HepG2 (cell line): Measurements from ENCODE around the gene WNT7B. TPM values are rescaled to one million over a fixed set of nuclear protein-coding genes. Genes with fewer than 3 reads are reported as not detected.

ENCODE experiments used
- ATAC-seq: fragments of 200-7000 bp; cut with Tn5 transposase; 3 replicates; pipeline ENCODE4 v1.9.1; 2020; ENCODE audit warnings: mild to moderate bottlenecking, moderate library complexity
- BruUV-seq: library from RNA; stranded (reverse); fragments of 400-500 nt; replicated peaks from 2 replicates; lab custom pipeline; 2021; lab: Mats Ljungman, UMichigan
- CTCF ChIA-PET: fragments of 300-600 bp; formaldehyde crosslinking; extraction: SDS; loops from one replicate; lab custom pipeline; 2021; ENCODE audit warnings: low total read pairs, inconsistent platforms, low intra/inter-chr PET ratio; lab: Yijun Ruan, JAX
- POLR2A ChIA-PET: fragments of 350-600 bp; sonication (Branson Sonifier 250); formaldehyde crosslinking; loops from one replicate; lab custom pipeline; 2020; ENCODE audit warnings: antibody characterized with exemption, inconsistent platforms; lab: Yijun Ruan, JAX
- DNase-seq: peaks from one replicate; pipeline ENCODE4 v3.0.0-alpha.2; 2015; ENCODE audit warnings: low spot score
- FAIRE-seq: peaks from 3 replicates; lab custom pipeline; 2011; peaks lifted over from hg19 to GRCh38; lab: Jason Lieb, UNC
- H2AFZ ChIP-seq: one replicate; pipeline ENCODE4 v1.6.1; 2011; ENCODE audit warnings: low read length, inconsistent platforms
- H3K27ac ChIP-seq: fragments of 300-600 bp; 3 replicates; pipeline ENCODE4 v1.8.0; 2011; ENCODE audit warnings: mixed run types, mild to moderate bottlenecking, mixed read lengths, low read length, inconsistent platforms; ENCODE audit not compliant: insufficient read depth; ENCODE audit errors: extremely low read length
- H3K27me3 ChIP-seq, 2 experiments: fragments of 200-600 bp in 1 of 2; 2 replicates in 1 of 2; 3 replicates in 1 of 2; pipeline versions ENCODE4 v1.6.0 to v1.8.0; 2011; ENCODE audit warnings: low read length in 2 of 2, mild to moderate bottlenecking in 2 of 2, moderate library complexity in 2 of 2, inconsistent platforms in 1 of 2; ENCODE audit not compliant: insufficient read depth in 2 of 2, control insufficient read depth in 1 of 2
- H3K36me3 ChIP-seq, 2 experiments: fragments of 200-600 bp in 1 of 2; replicated peaks in 1 of 2; 2 replicates in 1 of 2; 3 replicates in 1 of 2; pipeline versions ENCODE4 v1.5.1 to v1.8.0; 2011; ENCODE audit warnings: low read length in 2 of 2, inconsistent platforms in 1 of 2; ENCODE audit not compliant: insufficient read depth in 2 of 2, control insufficient read depth in 1 of 2
- H3K4me1 ChIP-seq: 2 replicates; pipeline ENCODE4 v1.5.1; 2012; ENCODE audit warnings: low read length, inconsistent platforms; ENCODE audit not compliant: insufficient read depth
- H3K4me2 ChIP-seq: 2 replicates; pipeline ENCODE4 v1.6.0; 2011; ENCODE audit warnings: low read depth, low read length, inconsistent platforms
- H3K4me3 ChIP-seq, 3 experiments: fragments of 200-600 bp in 1 of 3; sonication (generic), shearing (Covaris generic) in 1 of 3; replicated peaks in 1 of 3; 2 replicates each; pipeline ENCODE4 v1.5.1; 2011 to 2016; ENCODE audit warnings: low read length in 3 of 3, inconsistent platforms in 2 of 3, low read depth in 2 of 3, mild to moderate bottlenecking in 2 of 3, control low read depth in 1 of 3, mixed read lengths in 1 of 3; ENCODE audit not compliant: insufficient read depth in 1 of 3
- H3K79me2 ChIP-seq: one replicate; pipeline ENCODE4 v1.6.1; 2011; ENCODE audit warnings: low read length, inconsistent platforms; ENCODE audit not compliant: insufficient read depth
- H3K9ac ChIP-seq: 2 replicates; pipeline ENCODE4 v1.6.0; 2011; ENCODE audit warnings: mild to moderate bottlenecking, low read depth, low read length, inconsistent platforms; ENCODE audit not compliant: insufficient read depth
- H3K9me3 ChIP-seq: 2 replicates; pipeline ENCODE4 v1.5.1; 2012; ENCODE audit warnings: mild to moderate bottlenecking, low read length
- H4K20me1 ChIP-seq: 2 replicates; pipeline ENCODE4 v1.6.0; 2011; ENCODE audit warnings: inconsistent platforms, mild to moderate bottlenecking, low read length, moderate library complexity; ENCODE audit not compliant: insufficient read depth
- CHCHD3 ChIP-seq: sonication (generic); formaldehyde crosslinking; IDR thresholded peaks from 2 replicates; pipeline ENCODE4 v1.8.0; 2022; ENCODE audit warnings: mild to moderate bottlenecking, missing genetic modification reagents, moderate library complexity
- DPF2 ChIP-seq: sonication (generic); formaldehyde crosslinking; IDR thresholded peaks from 2 replicates; pipeline ENCODE4 v1.4.0; 2020; ENCODE audit warnings: mild to moderate bottlenecking, low read depth, missing genetic modification reagents, borderline replicate concordance
- FOXJ3 ChIP-seq: sonication (generic); formaldehyde crosslinking; IDR thresholded peaks from 2 replicates; pipeline ENCODE4 v1.4.0; 2020; ENCODE audit warnings: missing genetic modification reagents, mild to moderate bottlenecking, borderline replicate concordance
- HMG20A ChIP-seq: IDR thresholded peaks from 2 replicates; pipeline ENCODE4 v1.6.1; 2016; ENCODE audit warnings: borderline replicate concordance
- HNRNPL ChIP-seq: fragments of 200-400 bp; formaldehyde crosslinking; IDR thresholded peaks from 2 replicates; pipeline ENCODE4 v1.6.1; 2017; ENCODE audit warnings: mild to moderate bottlenecking, low read depth, low read length
- SRSF9 ChIP-seq: fragments of 200-400 bp; formaldehyde crosslinking; IDR thresholded peaks from 2 replicates; pipeline ENCODE4 v1.6.1; 2018; ENCODE audit warnings: borderline replicate concordance, mild to moderate bottlenecking, low read depth, low read length; ENCODE audit not compliant: insufficient read depth, poor library complexity, severe bottlenecking
- ZBTB7A ChIP-seq: sonication (generic); formaldehyde crosslinking; IDR thresholded peaks from 2 replicates; pipeline ENCODE4 v1.8.0; 2022; ENCODE audit warnings: mild to moderate bottlenecking, missing genetic modification reagents
- ZNF318 ChIP-seq: sonication (generic); formaldehyde crosslinking; IDR thresholded peaks from 2 replicates; pipeline ENCODE4 v1.4.0; 2020; ENCODE audit warnings: mild to moderate bottlenecking, missing genetic modification reagents
- ZNF703 ChIP-seq: sonication (generic); formaldehyde crosslinking; IDR thresholded peaks from 2 replicates; pipeline ENCODE4 v1.5.1; 2020; ENCODE audit warnings: missing genetic modification reagents, mild to moderate bottlenecking, moderate library complexity, borderline replicate concordance
- ZNF772 ChIP-seq: sonication (generic); formaldehyde crosslinking; IDR thresholded peaks from 2 replicates; pipeline ENCODE4 v1.5.0; 2020; ENCODE audit warnings: mild to moderate bottlenecking, missing genetic modification reagents
- ZNF841 ChIP-seq: sonication (generic); formaldehyde crosslinking; IDR thresholded peaks from 2 replicates; pipeline ENCODE4 v1.8.1; 2023; ENCODE audit warnings: missing genetic modification reagents, borderline replicate concordance
- ZNF891 ChIP-seq: sonication (generic); formaldehyde crosslinking; IDR thresholded peaks from 2 replicates; pipeline ENCODE4 v1.5.0; 2020; ENCODE audit warnings: mild to moderate bottlenecking, missing genetic modification reagents
- ZSCAN20 ChIP-seq: sonication (generic); formaldehyde crosslinking; IDR thresholded peaks from 2 replicates; pipeline ENCODE4 v1.4.0; 2020; ENCODE audit warnings: missing genetic modification reagents, mild to moderate bottlenecking, borderline replicate concordance
- WGBS: methylation state at CpG from one replicate; pipeline ENCODE4 v1.1.6; 2017; ENCODE audit warnings: low lambda C conversion rate; 5-methylcytosine and 5-hydroxymethylcytosine counted together
- in situ Hi-C: cut with HindIII; loops from 2 replicates; pipeline ENCODE4 v1.10.0; 2017; ENCODE audit warnings: low pct_unique_long_range_greater_than_20kb; ENCODE audit not compliant: extremely low pct_ligation_motif_present
- intact Hi-C: fragments of 100-400 bp; cut with micrococcal nuclease; formaldehyde crosslinking; loops from one replicate; pipeline ENCODE4 v1.10.0; 2022; ENCODE audit not compliant: unreplicated experiment
- polyA plus RNA-seq, 8 experiments: library from polyadenylated mRNA; depleted of rRNA in 3 of 8; stranded (reverse) in 7 of 8; unstranded in 1 of 8; fragments of >200 nt; fragmentation: Illumina TruSeq in 4 of 8; extraction: Trizol in 4 of 8; gene quantifications; 2 replicates each; pipeline versions ENCODE4 v1.2.1 to v1.2.3, GENCODE V29; 2011 to 2016; ENCODE audit warnings: low read depth in 4 of 8, missing spikeins in 1 of 8, mixed read lengths in 1 of 8; ENCODE audit not compliant: insufficient read depth in 1 of 8
- total RNA-seq, 5 experiments: library from RNA; depleted of rRNA; stranded (reverse); fragments of >200 nt; fragmentation: Illumina TruSeq; extraction: Trizol; gene quantifications; 2 replicates each; pipeline ENCODE4 v1.2.3, GENCODE V29; 2016; ENCODE audit warnings: low read depth in 1 of 5

WNT7B gene
- total and polyA plus RNA-seq, 2 of the 13 experiments (the other 11 are each of a cell fraction or from before 2014, with no cell fraction given) = 0.09 TPM; not detected in 1

- FAIRE-seq = no peak
- TF ChIP-seq HMG20A (CRISPR knock-in tag) (no peak), ZNF318 (CRISPR knock-in tag) (no peak), FOXJ3 (no peak), ZNF891 (CRISPR knock-in tag) (no peak), SRSF9 (no peak), ZSCAN20 (CRISPR knock-in tag) (no peak), CHCHD3 (CRISPR knock-in tag) (no peak), HNRNPL (no peak), DPF2 (no peak), ZBTB7A (CRISPR knock-in tag) (no peak), ZNF772 (CRISPR knock-in tag) (no peak), ZNF703 (CRISPR knock-in tag) (no peak), ZNF841 (no peak)
Observed at GRCh38 chr22:45884201-45885062, 92.5 kb downstream of the WNT7B start.

More at GRCh38 chr22:45884201-45885062, 92.5 kb downstream of the WNT7B start:
- Histone ChIP-seq H3K4me1 (0 out of 2 replicates have a peak, but pooled peaks cover 8% of the 10 kb centered on the region), H3K27ac (no peak overlapping the region), H2AFZ (no peak overlapping the region), H3K79me2 (no peaks in the 10 kb centered on the region), H4K20me1 (no peaks in the 10 kb centered on the region), H3K4me2 (no peak overlapping the region), H3K9me3 (no peaks in the 10 kb centered on the region), H3K9ac (no peak overlapping the region), H3K4me3 (no peak overlapping the region), H3K36me3 (no peaks in the 10 kb centered on the region), H3K27me3 (peaks cover 21 to 83% of the 10 kb centered on the region in 2 experiments)
- CTCF ChIA-PET = no interaction called here
- DNase-seq (no peak), ATAC-seq (no peak)
- in situ Hi-C loops = no loop called here
- intact Hi-C loops = no loop called here
- BruUV-seq = no TSS peak
- POLR2A ChIA-PET = no interaction called here
- no CpG with 5 or more reads among the region's 27 CpGs for WGBS
